Measurements from ENCODE around the gene SURF2.

GRCh38 chr9:133345596-133345995 lies 10.8 kb upstream of the SURF2 start:
- TF ChIP-seq CTCF (IDR thresholded peaks at IDR 0.05) (no peak), POLR2A (IDR thresholded peaks at IDR 0.05) (no peak)

Data from heart left ventricle (tissue), 13 donors.